GM23338 (cell line): ENCODE results near the gene SELENOM. TPM values are rescaled to one million over a fixed set of nuclear protein-coding genes. Genes with fewer than 3 reads are reported as not detected.
A peak's percentile ranks its signal among the peaks of the same experiment; 100 is the strongest.

ENCODE experiments used
- ATAC-seq: fragments of 200-7000 bp; cut with Tn5 transposase; 3 replicates; pipeline ENCODE4 v1.9.1; 2020
- DNase-seq: peaks from one replicate; pipeline ENCODE4 v3.0.0-alpha.2; 2015; ENCODE audit warnings: low spot score
- H2AFZ ChIP-seq: fragments of 200-600 bp; sonication (generic); 2 replicates; pipeline ENCODE4 v1.8.0; 2016; ENCODE audit warnings: antibody characterized with exemption, mild to moderate bottlenecking, moderate library complexity
- H3F3A ChIP-seq: fragments of 200-600 bp; sonication (generic); replicated peaks from 2 replicates; pipeline ENCODE4 v1.8.0; 2017; ENCODE audit warnings: antibody characterized with exemption, mixed run types, low read depth
- H3K27ac ChIP-seq: fragments of 200-600 bp; sonication (generic); 2 replicates; pipeline ENCODE4 v1.6.1; 2016; ENCODE audit warnings: low read depth
- H3K27me3 ChIP-seq: fragments of 200-600 bp; sonication (generic); 2 replicates; pipeline ENCODE4 v1.8.0; 2016; ENCODE audit warnings: mild to moderate bottlenecking, mixed run types, moderate library complexity; ENCODE audit not compliant: insufficient read depth
- H3K36me3 ChIP-seq: fragments of 200-600 bp; sonication (generic); 2 replicates; pipeline ENCODE4 v1.8.0; 2016; ENCODE audit warnings: mild to moderate bottlenecking; ENCODE audit not compliant: insufficient read depth
- H3K4me1 ChIP-seq: fragments of 200-600 bp; sonication (generic); 2 replicates; pipeline ENCODE4 v1.8.0; 2016; ENCODE audit warnings: mild to moderate bottlenecking, moderate library complexity; ENCODE audit not compliant: insufficient read depth
- H3K4me2 ChIP-seq: fragments of 200-600 bp; sonication (generic); 2 replicates; pipeline ENCODE4 v1.7.1; 2017; ENCODE audit warnings: mixed run types
- H3K4me3 ChIP-seq: fragments of 200-600 bp; sonication (generic); 2 replicates; pipeline ENCODE4 v1.6.1; 2016; ENCODE audit warnings: mixed run types
- H3K79me2 ChIP-seq: fragments of 200-600 bp; sonication (generic); replicated peaks from 2 replicates; pipeline ENCODE4 v1.8.0; 2017; ENCODE audit warnings: mild to moderate bottlenecking; ENCODE audit not compliant: insufficient read depth
- H3K9me2 ChIP-seq: fragments of 200-600 bp; sonication (generic); 2 replicates; pipeline ENCODE4 v1.8.0; 2017; ENCODE audit not compliant: insufficient read depth
- H4K20me1 ChIP-seq: fragments of 200-600 bp; sonication (generic); replicated peaks from 2 replicates; pipeline ENCODE4 v1.8.0; 2017; ENCODE audit warnings: mild to moderate bottlenecking; ENCODE audit not compliant: insufficient read depth
- H3K27ac Mint-ChIP-seq: 2 replicates; pipeline ENCODE4 v1.8.0; 2020; ENCODE audit warnings: inconsistent platforms, mild to moderate bottlenecking, moderate library complexity, mixed read lengths
- H3K27me3 Mint-ChIP-seq: 3 replicates; pipeline ENCODE4 v1.8.0; 2022; ENCODE audit warnings: low read depth, mild to moderate bottlenecking, moderate library complexity, mixed read lengths, inconsistent platforms; ENCODE audit not compliant: insufficient read depth, poor library complexity
- H3K36me3 Mint-ChIP-seq: 3 replicates; pipeline ENCODE4 v1.8.0; 2021; ENCODE audit warnings: low read depth, mild to moderate bottlenecking, inconsistent platforms, moderate library complexity, mixed read lengths
- H3K4me1 Mint-ChIP-seq: 3 replicates; pipeline ENCODE4 v1.8.0; 2020; ENCODE audit warnings: mild to moderate bottlenecking, inconsistent platforms, mixed read lengths
- H3K4me3 Mint-ChIP-seq: 3 replicates; pipeline ENCODE4 v1.8.0; 2021; ENCODE audit warnings: moderate library complexity, mild to moderate bottlenecking, inconsistent platforms, mixed read lengths
- H3K9me3 Mint-ChIP-seq: 3 replicates; pipeline ENCODE4 v1.8.0; 2020; ENCODE audit warnings: moderate library complexity, mild to moderate bottlenecking, inconsistent platforms, mixed read lengths
- ETS1 ChIP-seq: IDR thresholded peaks from 2 replicates; pipeline ENCODE4 v1.6.1; 2016; ENCODE audit warnings: antibody characterized with exemption
- EZH2 ChIP-seq: fragments of 200-600 bp; sonication (generic); IDR thresholded peaks from one replicate; pipeline ENCODE4 v1.8.0; 2017; ENCODE audit warnings: antibody characterized with exemption, mild to moderate bottlenecking, low read depth; ENCODE audit not compliant: unreplicated experiment
- EZH2phosphoT487 ChIP-seq: fragments of 200-600 bp; sonication (generic); IDR thresholded peaks from one replicate; pipeline ENCODE4 v1.8.1; 2018; ENCODE audit warnings: antibody characterized with exemption; ENCODE audit not compliant: unreplicated experiment
- JUNB ChIP-seq: IDR thresholded peaks from one replicate; pipeline ENCODE4 v1.6.1; 2016; ENCODE audit warnings: antibody characterized with exemption; ENCODE audit not compliant: unreplicated experiment
- NANOG ChIP-seq: IDR thresholded peaks from 2 replicates; pipeline ENCODE4 v1.6.1; 2016; ENCODE audit warnings: antibody characterized with exemption, borderline replicate concordance
- POLR2AphosphoS5 ChIP-seq: IDR thresholded peaks from 2 replicates; pipeline ENCODE4 v1.6.1; 2016; ENCODE audit warnings: antibody characterized with exemption, low read depth
- ZNF331 ChIP-seq: fragments of 250-450 bp; sonication (Bioruptor Pico); IDR thresholded peaks from 2 replicates; pipeline ENCODE4 v1.5.0; 2020; ENCODE audit warnings: low read depth, mild to moderate bottlenecking, moderate library complexity
- ZNF462 ChIP-seq: fragments of 250-450 bp; sonication (Bioruptor Pico); IDR thresholded peaks from 2 replicates; pipeline ENCODE4 v1.5.0; 2020; ENCODE audit warnings: mild to moderate bottlenecking, moderate library complexity
- polyA plus RNA-seq: library from polyadenylated mRNA; unstranded; fragments of >200 nt; fragmentation: Nextera tagmentation; extraction: Ambion mirVana; gene quantifications from 2 replicates; pipeline ENCODE4 v1.2.1, GENCODE V29; 2016
- total RNA-seq: library from RNA; depleted of rRNA; stranded (reverse); fragments of >200 nt; shearing (Covaris generic); gene quantifications from 2 replicates; pipeline ENCODE4 v1.2.3, GENCODE V29; 2014
- TF ChIP-seq, protein P1 (sequence below), 2 experiments: fragments of 200-600 bp in 1 of 2; sonication (generic) in 1 of 2; conservative IDR thresholded peaks; 2 replicates each; pipeline versions ENCODE4 v1.5.1 to v1.6.1; 2016 to 2017; ENCODE audit warnings: antibody characterized with exemption in 2 of 2, low read depth in 2 of 2, mild to moderate bottlenecking in 2 of 2, moderate library complexity in 1 of 2

The SELENOM gene
- total and polyA plus RNA-seq, 2 experiments from 2014 or later = 44.9 to 50.8 TPM

- H3K4me3 Mint-ChIP-seq = no peak overlapping the region
- H3K9me2 ChIP-seq = no peaks in the 10 kb centered on the region
- TF ChIP-seq NANOG (no peak), ZNF331 (CRISPR knock-in tag) (no peak), EZH2 (no peak), JUNB (no peak)
- TF ChIP-seq, protein P1, sequence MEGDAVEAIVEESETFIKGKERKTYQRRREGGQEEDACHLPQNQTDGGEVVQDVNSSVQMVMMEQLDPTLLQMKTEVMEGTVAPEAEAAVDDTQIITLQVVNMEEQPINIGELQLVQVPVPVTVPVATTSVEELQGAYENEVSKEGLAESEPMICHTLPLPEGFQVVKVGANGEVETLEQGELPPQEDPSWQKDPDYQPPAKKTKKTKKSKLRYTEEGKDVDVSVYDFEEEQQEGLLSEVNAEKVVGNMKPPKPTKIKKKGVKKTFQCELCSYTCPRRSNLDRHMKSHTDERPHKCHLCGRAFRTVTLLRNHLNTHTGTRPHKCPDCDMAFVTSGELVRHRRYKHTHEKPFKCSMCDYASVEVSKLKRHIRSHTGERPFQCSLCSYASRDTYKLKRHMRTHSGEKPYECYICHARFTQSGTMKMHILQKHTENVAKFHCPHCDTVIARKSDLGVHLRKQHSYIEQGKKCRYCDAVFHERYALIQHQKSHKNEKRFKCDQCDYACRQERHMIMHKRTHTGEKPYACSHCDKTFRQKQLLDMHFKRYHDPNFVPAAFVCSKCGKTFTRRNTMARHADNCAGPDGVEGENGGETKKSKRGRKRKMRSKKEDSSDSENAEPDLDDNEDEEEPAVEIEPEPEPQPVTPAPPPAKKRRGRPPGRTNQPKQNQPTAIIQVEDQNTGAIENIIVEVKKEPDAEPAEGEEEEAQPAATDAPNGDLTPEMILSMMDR (conservative IDR thresholded peaks at IDR 0.05; ENCODE audit: low read depth in 2 of 2) = no peak
These were observed 16.9 kb upstream of the SELENOM start for GRCh38 chr22:31124290-31124689.

GRCh38 chr22:31123292-31123602 is 15.9 kb upstream of the SELENOM start:
- peaks cover 18% of the 10 kb centered on the region for H3K27me3 Mint-ChIP-seq
- Histone ChIP-seq H3K27ac (no peak overlapping the region), H4K20me1 (no peaks in the 10 kb centered on the region), H2AFZ (no peak overlapping the region), H3F3A (no peaks in the 10 kb centered on the region), H3K4me3 (peak overlapping the region; percentile 54), H3K79me2 (no peaks in the 10 kb centered on the region), H3K36me3 (no peaks in the 10 kb centered on the region), H3K27me3 (no peaks in the 10 kb centered on the region), H3K9me2 (no peaks in the 10 kb centered on the region), H3K4me1 (peaks cover 17% of the 10 kb centered on the region; the same call in 1 of the 2 replicates), H3K4me2 (peak overlapping the region; percentile 73)
- TF ChIP-seq NANOG (no peak), JUNB (no peak), POLR2AphosphoS5 (no peak), ZNF462 (CRISPR knock-in tag) (no peak), EZH2 (no peak), ZNF331 (CRISPR knock-in tag) (no peak), ETS1 (no peak), EZH2phosphoT487 (no peak)
- TF ChIP-seq, protein P1 (conservative IDR thresholded peaks at IDR 0.05; ENCODE audit: low read depth in 2 of 2) = no peak
- peak overlapping the region; percentile 74 for H3K4me3 Mint-ChIP-seq
- ATAC-seq (no peak), DNase-seq (no peak)
- no peak overlapping the region for H3K27ac Mint-ChIP-seq
- no peaks in the 10 kb centered on the region for H3K36me3 Mint-ChIP-seq
- H3K9me3 Mint-ChIP-seq = no peaks in the 10 kb centered on the region
- peaks cover 29% of the 10 kb centered on the region for H3K4me1 Mint-ChIP-seq

More at GRCh38 chr22:31124290-31124689, 16.9 kb upstream of the SELENOM start:
- H3K27me3 ChIP-seq = no peaks in the 10 kb centered on the region
- H3K36me3 ChIP-seq = no peaks in the 10 kb centered on the region
- no peaks in the 10 kb centered on the region for H3K79me2 ChIP-seq
- no peaks in the 10 kb centered on the region for H4K20me1 ChIP-seq
- H3K4me1 ChIP-seq = peaks cover 17% of the 10 kb centered on the region; the same call in 1 of the 2 replicates
- no peak overlapping the region for H2AFZ ChIP-seq
- peaks cover 20% of the 10 kb centered on the region for H3K27me3 Mint-ChIP-seq
- no peak for DNase-seq
- H3K4me1 Mint-ChIP-seq = peaks cover 27% of the 10 kb centered on the region
- no peak overlapping the region for H3K27ac ChIP-seq
- no peak for ATAC-seq
- no peaks in the 10 kb centered on the region for H3F3A ChIP-seq
- no peaks in the 10 kb centered on the region for H3K36me3 Mint-ChIP-seq
- no peaks in the 10 kb centered on the region for H3K9me3 Mint-ChIP-seq
- no peak overlapping the region for H3K4me3 ChIP-seq
- no peak overlapping the region for H3K4me2 ChIP-seq
- H3K27ac Mint-ChIP-seq = no peak overlapping the region
